Peyer's patch (tissue), 4 donors: ENCODE data around the gene PICK1. TPM values are rescaled to one million over a fixed set of nuclear protein-coding genes. Genes with fewer than 3 reads are reported as not detected.

Source experiments
- DNase-seq, 3 donors: peaks; one replicate each; pipeline ENCODE4 v3.0.0-alpha.2; 2017 to 2019
- H3K27ac ChIP-seq, 4 donors: fragments of 200-600 bp; sonication (generic); one replicate each; pipeline ENCODE4 v1.5.1; 2016 to 2019
- H3K27me3 ChIP-seq, 2 donors: fragments of 200-600 bp; sonication (generic); one replicate each; pipeline ENCODE4 v1.5.1; 2019
- H3K36me3 ChIP-seq, 3 donors: fragments of 200-600 bp; sonication (generic); one replicate each; pipeline ENCODE4 v1.5.1; 2016 to 2019
- H3K4me1 ChIP-seq, 4 donors: fragments of 200-600 bp; sonication (generic); one replicate each; pipeline ENCODE4 v1.5.1; 2016 to 2019
- H3K4me3 ChIP-seq, 4 donors: fragments of 200-600 bp; sonication (generic); 1 replicate in 3 of 4; 2 replicates in 1 of 4; pipeline ENCODE4 v1.5.1; 2016 to 2019; ENCODE audit warnings: mild to moderate bottlenecking in 1 of 4
- H3K9me3 ChIP-seq, 4 donors: fragments of 200-600 bp; sonication (generic); one replicate each; pipeline ENCODE4 v1.5.1; 2016 to 2019; ENCODE audit warnings: mild to moderate bottlenecking in 1 of 4
- CTCF ChIP-seq, 6 experiments: fragments of 450-650 bp in 4 of 6; fragments of 200-600 bp in 2 of 6; sonication (generic) in 1 of 6; IDR thresholded peaks; one replicate each; pipeline ENCODE4 v1.5.1; 2017 to 2019; ENCODE audit warnings: antibody characterized with exemption in 6 of 6, mild to moderate bottlenecking in 3 of 6, moderate library complexity in 1 of 6
- POLR2A ChIP-seq, 2 donors: fragments of 450-650 bp; IDR thresholded peaks; one replicate each; pipeline ENCODE4 v1.5.1; 2017; ENCODE audit warnings: antibody characterized with exemption in 2 of 2, mild to moderate bottlenecking in 2 of 2, moderate library complexity in 2 of 2
- total RNA-seq, 4 donors: library from RNA; depleted of rRNA; stranded (reverse); fragments of >200 nt; gene quantifications; one replicate each; pipeline ENCODE4 v1.1.0, GENCODE V29; 2016

The PICK1 gene
- total RNA-seq, 4 donors from 2014 or later, result 40.8 to 51.7 (median 46.4) TPM

- H3K9me3 ChIP-seq, result no peaks in the 10 kb centered on the region
- H3K4me3 ChIP-seq, result no peak overlapping the region
- no peak overlapping the region for H3K27ac ChIP-seq
- no peak for DNase-seq
- no peaks in the 10 kb centered on the region for H3K27me3 ChIP-seq
- H3K4me1 ChIP-seq, result no peaks in the 10 kb centered on the region
- no peak for TF ChIP-seq CTCF (IDR thresholded peaks at IDR 0.05)
- TF ChIP-seq POLR2A (IDR thresholded peaks at IDR 0.05), result no peak
- H3K36me3 ChIP-seq, result no peaks in the 10 kb centered on the region
Observed at GRCh38 chr22:38043151-38044039, 13.8 kb upstream of the PICK1 start.

- TF ChIP-seq POLR2A (IDR thresholded peaks at IDR 0.05), result no peak
- no peak for DNase-seq
- H3K27ac ChIP-seq, result no peak overlapping the region
- H3K4me1 ChIP-seq, result no peaks in the 10 kb centered on the region
- no peak overlapping the region for H3K4me3 ChIP-seq
- H3K27me3 ChIP-seq, result no peaks in the 10 kb centered on the region
- no peaks in the 10 kb centered on the region for H3K9me3 ChIP-seq
- H3K36me3 ChIP-seq, result no peaks in the 10 kb centered on the region
Observed at GRCh38 chr22:38046070-38046748, 11.0 kb upstream of the PICK1 start.

- Histone ChIP-seq H3K4me3 (no peak overlapping the region), H3K4me1 (no peaks in the 10 kb centered on the region), H3K36me3 (no peaks in the 10 kb centered on the region), H3K27ac (no peak overlapping the region), H3K9me3 (no peaks in the 10 kb centered on the region), H3K27me3 (no peaks in the 10 kb centered on the region)
- TF ChIP-seq CTCF (IDR thresholded peaks at IDR 0.05) (no peak), POLR2A (IDR thresholded peaks at IDR 0.05) (no peak)
- no peak for DNase-seq
Observed at GRCh38 chr22:38049812-38050619, 7.2 kb upstream of the PICK1 start.

GRCh38 chr22:38050720-38051119, 6.5 kb upstream of the PICK1 start:
- TF ChIP-seq CTCF (IDR thresholded peaks at IDR 0.05), result no peak
- TF ChIP-seq POLR2A (IDR thresholded peaks at IDR 0.05), result no peak
- no peaks in the 10 kb centered on the region for H3K4me1 ChIP-seq

GRCh38 chr22:38051261-38051660, 5.9 kb upstream of the PICK1 start:
- Histone ChIP-seq H3K9me3 (no peaks in the 10 kb centered on the region), H3K27me3 (no peaks in the 10 kb centered on the region), H3K4me3 (no peak overlapping the region), H3K36me3 (no peaks in the 10 kb centered on the region), H3K4me1 (no peaks in the 10 kb centered on the region), H3K27ac (no peak overlapping the region)
- no peak for TF ChIP-seq CTCF (IDR thresholded peaks at IDR 0.05)
- TF ChIP-seq POLR2A (IDR thresholded peaks at IDR 0.05), result no peak
- DNase-seq, result no peak

More at GRCh38 chr22:38050720-38051119, 6.5 kb upstream of the PICK1 start:
- no peak for DNase-seq
- H3K27me3 ChIP-seq, result no peaks in the 10 kb centered on the region
- H3K27ac ChIP-seq, result no peak overlapping the region
- H3K4me3 ChIP-seq, result no peak overlapping the region
- H3K9me3 ChIP-seq, result no peaks in the 10 kb centered on the region
- H3K36me3 ChIP-seq, result no peaks in the 10 kb centered on the region
